ENCODE results near the gene OSBPL3.
A peak's percentile ranks its signal among the peaks of the same experiment; 100 is the strongest.

Gene OSBPL3

GRCh38 chr7:24828891-24829661 is 150.9 kb downstream of the OSBPL3 start:
- DNase-seq (ENCODE audit: low read depth in 2 of 2) = no peak

DNA sequence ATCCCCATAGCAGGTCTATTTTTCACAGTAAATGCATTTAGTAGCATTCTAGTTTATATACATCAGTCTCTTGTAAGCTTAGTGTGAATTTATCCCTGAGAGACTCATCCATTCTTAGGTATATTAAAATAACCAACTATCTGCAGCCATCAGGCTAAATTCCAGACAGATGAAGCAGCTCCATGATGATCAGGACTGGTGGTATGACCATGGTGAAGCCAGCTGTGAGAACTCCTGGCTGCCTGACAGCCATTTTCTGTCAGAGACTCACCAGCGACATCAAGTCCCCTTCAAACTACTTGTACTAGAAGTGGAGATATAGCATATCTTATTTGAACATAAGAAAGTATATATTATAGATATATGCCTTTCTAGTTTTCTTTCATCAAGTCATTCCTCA is 152.4 kb downstream of the OSBPL3 start:
- no peak for DNase-seq (ENCODE audit: low read depth in 2 of 2)

- DNase-seq (ENCODE audit: low read depth in 2 of 2) = no peak
These were observed 153.0 kb downstream of the OSBPL3 start for GRCh38 chr7:24827027-24827426.

GRCh38 chr7:24826662-24827020 is 153.3 kb downstream of the OSBPL3 start:
- DNase-seq (ENCODE audit: low read depth in 2 of 2) = no peak

- DNase-seq (ENCODE audit: low read depth in 2 of 2) = no peak
These were observed 153.9 kb downstream of the OSBPL3 start for GRCh38 chr7:24825931-24826661.

DNA sequence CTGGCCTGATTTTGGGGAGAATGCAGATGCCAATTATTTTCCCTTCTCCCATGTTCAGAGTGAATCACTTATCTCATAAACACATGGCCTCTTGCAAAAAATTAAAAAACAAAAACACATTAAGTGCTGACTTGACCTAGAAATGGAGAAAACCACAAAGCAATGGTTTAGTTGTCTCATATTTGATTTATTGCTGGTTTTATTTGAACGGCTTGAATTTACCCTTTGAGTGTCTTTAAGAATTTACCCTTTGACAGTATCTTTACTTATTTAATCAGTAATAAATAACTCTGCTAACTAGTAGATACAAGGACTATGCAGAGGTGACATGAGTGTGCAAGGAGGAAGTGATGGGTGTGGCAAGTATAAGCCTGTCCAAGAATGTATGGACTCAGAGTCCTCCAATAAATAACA is 154.6 kb downstream of the OSBPL3 start:
- DNase-seq (ENCODE audit: low read depth in 2 of 2) = no peak

GRCh38 chr7:24824896-24825295 is 155.1 kb downstream of the OSBPL3 start:
- no peak for DNase-seq (ENCODE audit: low read depth in 2 of 2)

GRCh38 chr7:24824400-24824799 is 155.6 kb downstream of the OSBPL3 start:
- no peak for DNase-seq (ENCODE audit: low read depth in 2 of 2)

DNA sequence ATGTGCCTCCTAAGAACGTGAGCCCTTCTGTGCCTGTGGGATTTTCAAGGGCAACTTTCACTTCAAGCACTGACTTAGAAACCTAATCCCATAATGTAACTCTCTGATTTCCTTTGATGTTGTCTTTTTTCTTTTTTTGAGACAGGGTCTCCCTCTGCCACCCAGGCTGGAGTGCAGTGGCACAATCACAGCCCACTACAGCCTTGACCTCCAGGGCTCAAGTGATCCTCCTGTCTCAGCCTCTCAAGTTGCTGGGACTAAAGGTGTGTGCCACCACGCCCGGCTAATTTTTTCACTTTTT is 158.3 kb downstream of the OSBPL3 start:
- no peak for DNase-seq (ENCODE audit: low read depth in 2 of 2)

DNA sequence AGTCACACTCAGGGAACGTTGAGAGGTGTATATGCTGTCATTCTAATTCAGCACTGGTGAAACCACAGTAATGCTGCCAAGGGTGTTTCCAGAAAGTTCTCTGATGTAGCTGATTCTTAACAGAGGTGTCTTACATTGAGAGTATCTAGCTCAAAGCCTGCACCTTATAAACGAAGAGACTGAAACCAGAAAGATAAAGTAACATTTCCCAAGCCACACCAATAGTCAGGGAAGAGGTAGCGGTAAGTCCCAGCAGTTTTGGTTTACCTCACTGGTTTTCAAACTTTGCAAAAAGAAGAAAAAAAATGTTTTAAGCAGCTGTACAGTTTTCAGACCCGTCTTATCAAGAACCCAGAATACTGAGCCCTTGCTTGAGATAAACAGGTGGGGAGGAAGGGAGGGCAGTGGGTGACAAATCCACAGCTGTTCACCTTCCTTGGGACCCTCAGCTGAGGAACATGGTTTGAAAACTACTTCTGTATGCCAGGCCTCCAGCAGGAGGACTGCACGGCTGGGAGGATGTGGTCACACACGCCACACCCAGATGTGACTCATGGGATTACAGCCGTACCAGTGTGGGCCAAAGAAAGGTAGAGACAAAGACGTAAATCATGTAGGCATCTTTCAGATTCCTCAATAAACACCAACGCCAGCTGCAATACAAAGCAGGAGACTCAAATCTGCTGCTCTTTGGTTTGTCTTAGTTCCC is 158.8 kb downstream of the OSBPL3 start:
- peak; percentile 61 to 73 for DNase-seq (ENCODE audit: low read depth in 2 of 2)

DNA sequence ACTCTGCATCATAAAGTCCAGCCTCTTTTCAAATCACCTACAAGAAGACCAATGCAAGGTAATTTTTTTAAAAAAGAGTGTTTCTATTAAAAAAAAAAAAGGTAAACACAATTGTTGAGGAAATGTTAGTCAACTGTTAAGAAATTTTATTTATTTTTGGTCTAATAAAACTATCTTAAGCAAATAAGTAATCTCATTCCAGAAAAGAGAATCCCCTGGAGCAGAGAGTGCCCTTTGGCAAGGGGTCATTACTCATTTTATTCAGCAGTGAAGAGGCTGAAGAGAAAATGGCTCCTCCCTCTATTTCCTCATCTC is 159.3 kb downstream of the OSBPL3 start:
- no peak for DNase-seq (ENCODE audit: low read depth in 2 of 2)

- DNase-seq (ENCODE audit: low read depth in 2 of 2) = peak; percentile 63 to 72
These were observed 159.9 kb downstream of the OSBPL3 start for GRCh38 chr7:24819916-24820689.

DNA sequence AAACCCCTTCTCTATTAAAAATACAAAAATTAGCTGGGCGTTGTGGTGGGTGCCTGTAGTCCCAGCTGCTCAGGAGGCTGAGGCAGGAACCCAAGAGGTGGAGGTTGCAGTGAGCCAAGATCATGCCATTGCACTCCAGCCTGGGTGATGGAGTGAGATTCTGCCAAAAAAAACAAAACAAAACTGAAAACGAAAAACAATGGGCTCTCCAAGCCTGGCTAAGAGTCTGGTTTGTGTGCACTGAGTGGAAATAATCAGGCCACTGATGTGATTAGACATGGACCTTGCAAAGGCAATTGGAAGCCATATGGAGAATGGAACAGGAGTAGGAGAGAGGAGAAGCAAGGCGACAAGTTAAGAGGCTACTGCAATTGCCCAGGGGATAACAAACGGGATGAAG is 162.6 kb downstream of the OSBPL3 start:
- DNase-seq (ENCODE audit: low read depth in 2 of 2) = no peak

DNA sequence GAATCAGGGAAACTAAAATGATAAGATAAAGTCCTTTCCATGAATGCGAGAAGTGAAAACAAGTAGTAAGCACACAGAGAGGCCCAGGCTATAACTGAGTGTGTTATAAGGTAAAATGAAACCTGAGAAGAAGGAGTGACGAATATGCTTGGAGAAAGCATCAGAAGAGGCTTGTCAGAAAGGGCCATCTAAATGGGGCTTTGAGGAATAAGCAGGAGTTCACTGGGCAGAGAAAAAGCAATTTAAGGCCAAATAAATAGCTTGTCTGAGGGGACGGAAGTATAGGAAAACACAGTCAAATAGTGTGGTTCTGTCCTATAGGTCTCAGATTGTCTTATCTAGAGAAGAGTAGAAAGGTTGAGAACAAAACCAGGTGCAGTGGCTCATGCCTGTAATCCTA is 163.1 kb downstream of the OSBPL3 start:
- DNase-seq (ENCODE audit: low read depth in 2 of 2) = no peak

DNA sequence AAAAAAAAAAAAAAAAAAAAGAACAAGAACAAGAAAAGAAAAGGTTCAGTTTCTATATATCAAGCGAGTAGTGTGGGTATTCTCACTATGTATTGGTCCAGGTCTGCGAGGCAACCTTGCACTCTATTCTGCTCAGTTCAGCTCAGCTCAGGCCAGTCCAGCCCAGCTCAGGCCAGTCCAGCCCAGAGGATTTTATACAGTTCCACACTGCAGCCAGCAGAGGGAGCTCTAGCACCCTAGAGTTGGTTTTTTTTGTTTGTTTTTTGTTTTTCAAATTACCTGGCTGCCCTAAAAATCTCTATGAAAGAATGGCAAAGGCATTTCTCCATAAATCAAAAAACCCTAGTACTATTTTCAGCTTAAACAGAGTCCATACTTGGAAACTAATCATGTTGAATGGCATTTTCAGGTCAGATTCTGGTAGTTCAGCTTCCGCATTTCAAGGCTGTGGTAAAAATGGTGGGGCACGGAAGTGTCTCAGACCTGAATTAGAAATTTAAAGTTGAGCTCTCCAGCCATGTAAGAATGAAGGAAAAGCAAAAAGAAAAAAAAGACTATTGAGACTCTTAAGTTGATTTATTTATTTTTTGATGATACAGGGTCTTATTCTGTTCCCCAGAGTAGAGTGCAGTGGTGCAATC is 167.6 kb downstream of the OSBPL3 start:
- DNase-seq (ENCODE audit: low read depth in 2 of 2) = peak in 1 of 2 donors; percentile 26

- DNase-seq (ENCODE audit: low read depth in 2 of 2) = no peak
These were observed 171.5 kb downstream of the OSBPL3 start for GRCh38 chr7:24808518-24808917.

DNA sequence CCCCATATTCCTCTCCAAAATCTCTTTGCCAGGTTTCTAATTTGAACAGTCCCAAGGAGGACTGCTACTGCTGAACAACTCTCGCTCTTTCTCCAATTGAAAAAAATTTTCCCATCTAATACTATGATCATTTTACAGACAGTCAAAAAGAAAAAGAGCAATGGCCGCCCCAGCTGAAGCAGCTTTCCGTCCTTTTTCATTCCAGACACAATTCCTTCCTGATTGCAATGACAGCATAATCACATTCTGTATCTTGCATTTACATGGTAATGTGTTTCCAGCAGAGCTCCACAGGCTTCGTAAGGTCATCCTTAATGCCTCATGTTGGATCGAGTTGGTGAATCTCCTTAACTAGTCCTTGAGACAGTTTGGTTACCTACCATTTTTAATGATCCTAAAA is 177.7 kb downstream of the OSBPL3 start:
- no peak for DNase-seq (ENCODE audit: low read depth in 2 of 2)

DNA sequence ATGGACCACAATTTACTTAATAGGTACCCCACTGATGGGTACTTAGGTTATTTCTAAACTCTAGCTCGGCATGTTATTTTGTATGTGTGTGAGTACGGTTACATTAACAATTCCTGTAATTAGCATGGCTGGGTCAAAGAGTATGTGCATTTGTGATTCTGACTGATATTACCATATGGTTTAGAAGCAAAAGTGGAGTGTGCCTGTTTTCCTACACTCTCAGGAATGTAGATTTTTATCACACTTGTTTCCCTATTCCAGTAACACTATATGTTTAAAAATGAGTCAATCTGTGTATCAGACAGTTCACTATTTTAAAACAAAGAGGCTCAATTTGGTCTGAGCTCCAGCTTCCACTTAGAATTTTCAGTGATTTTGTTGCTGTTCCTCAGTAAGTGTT is 178.1 kb downstream of the OSBPL3 start:
- no peak for DNase-seq (ENCODE audit: low read depth in 2 of 2)

DNA sequence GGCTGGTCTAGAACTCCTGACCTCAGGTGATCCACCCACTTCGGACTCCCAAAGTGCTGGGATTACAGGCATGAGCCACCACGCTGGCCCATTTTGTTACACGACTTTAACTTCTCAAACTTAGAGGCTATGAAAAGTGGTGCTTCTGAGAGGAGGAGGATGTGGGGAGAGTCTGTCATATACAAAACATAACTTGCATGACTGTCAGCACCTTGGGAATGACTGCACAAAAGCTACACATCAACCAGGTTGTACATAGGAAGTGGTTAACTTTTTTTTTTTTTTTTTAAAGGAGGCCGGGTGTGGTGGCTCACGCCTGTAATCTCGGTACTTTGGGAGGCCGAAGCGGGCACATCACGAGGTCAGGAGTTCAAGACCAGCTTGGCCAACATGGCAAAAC is 179.3 kb downstream of the OSBPL3 start:
- no peak for DNase-seq (ENCODE audit: low read depth in 2 of 2)

DNA sequence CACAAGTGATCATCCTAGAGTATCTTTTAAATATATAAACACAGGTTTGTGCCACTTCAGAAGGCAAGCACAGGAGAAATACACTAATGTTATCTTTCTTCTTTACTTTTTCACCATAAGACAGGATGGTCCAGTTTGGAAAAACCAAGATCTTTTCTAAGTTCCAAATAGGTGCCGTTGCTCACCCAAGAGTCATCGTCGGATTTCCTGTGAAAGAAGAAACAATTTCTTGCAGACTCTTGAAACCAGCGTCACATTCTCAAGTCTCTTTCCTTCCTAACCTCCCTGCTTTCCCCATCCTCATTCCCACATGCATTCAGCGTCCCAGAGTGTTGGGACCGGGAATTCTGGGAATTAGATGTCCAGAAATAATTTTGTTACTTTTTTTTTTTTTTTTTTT is 179.9 kb downstream of the OSBPL3 start:
- no peak for DNase-seq (ENCODE audit: low read depth in 2 of 2)

GRCh38 chr7:24799506-24799905 is 180.5 kb downstream of the OSBPL3 start:
- no peak for DNase-seq (ENCODE audit: low read depth in 2 of 2)

- no peak for DNase-seq (ENCODE audit: low read depth in 2 of 2)
These were observed 181.7 kb downstream of the OSBPL3 start for GRCh38 chr7:24798261-24798660.

Data from stimulated activated CD4-positive, alpha-beta T cell treated with anti-CD3 and anti-CD28 coated beads, Interleukin-4, amount 100 ng/mL, for 48 hours (primary cell).